ENCODE data around the gene KIAA1328.

The KIAA1328 gene

DNA sequence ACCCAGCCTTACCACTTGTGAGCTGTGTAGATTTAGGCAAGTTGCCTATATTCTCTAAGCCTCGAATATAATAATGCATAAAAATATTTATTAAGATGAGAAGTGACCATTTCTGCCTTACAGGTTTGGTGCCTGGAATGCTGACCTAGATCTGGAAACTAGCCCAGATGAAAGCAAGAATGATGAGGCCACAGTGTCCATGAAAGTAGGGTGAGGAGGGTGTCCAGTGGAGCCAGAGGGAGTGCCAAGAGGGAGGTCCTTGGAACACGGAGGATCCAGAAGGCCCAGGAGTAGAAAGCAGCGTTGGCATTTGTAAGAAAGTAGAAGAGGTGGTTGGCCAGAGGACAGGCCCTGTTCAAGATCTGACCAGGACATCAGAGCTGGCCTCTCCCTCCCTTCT is 402.3 kb downstream of the KIAA1328 start:
- TF ChIP-seq CTCF (conservative IDR thresholded peaks at IDR 0.05; ENCODE audit: low read length): no peak
- DNase-seq (ENCODE audit: low read depth): no peak
- H3K4me3 ChIP-seq (ENCODE audit: low read length): no peak overlapping the region

DNA sequence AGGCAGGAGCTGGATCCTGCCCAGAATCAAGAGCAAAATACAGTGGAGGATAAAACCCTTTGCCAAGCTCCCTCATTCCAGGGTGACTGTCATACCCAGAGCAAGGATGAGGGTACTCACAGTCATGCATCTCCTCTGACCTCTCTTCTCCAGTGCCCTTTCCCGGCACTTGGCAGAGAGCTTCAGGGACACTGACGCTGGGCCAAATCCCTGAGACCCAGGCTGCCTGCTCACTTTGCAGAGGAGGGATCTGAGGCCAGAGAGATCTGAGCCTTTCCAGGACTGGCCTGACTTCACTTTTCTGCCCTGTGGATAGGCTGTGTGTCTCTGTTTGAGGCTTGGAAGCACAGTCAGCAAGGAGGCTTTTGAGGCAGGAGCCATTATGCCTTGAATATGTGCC is 406.7 kb downstream of the KIAA1328 start:
- TF ChIP-seq CTCF (conservative IDR thresholded peaks at IDR 0.05; ENCODE audit: low read length): no peak
- H3K4me3 ChIP-seq (ENCODE audit: low read length): no peak overlapping the region

DNA sequence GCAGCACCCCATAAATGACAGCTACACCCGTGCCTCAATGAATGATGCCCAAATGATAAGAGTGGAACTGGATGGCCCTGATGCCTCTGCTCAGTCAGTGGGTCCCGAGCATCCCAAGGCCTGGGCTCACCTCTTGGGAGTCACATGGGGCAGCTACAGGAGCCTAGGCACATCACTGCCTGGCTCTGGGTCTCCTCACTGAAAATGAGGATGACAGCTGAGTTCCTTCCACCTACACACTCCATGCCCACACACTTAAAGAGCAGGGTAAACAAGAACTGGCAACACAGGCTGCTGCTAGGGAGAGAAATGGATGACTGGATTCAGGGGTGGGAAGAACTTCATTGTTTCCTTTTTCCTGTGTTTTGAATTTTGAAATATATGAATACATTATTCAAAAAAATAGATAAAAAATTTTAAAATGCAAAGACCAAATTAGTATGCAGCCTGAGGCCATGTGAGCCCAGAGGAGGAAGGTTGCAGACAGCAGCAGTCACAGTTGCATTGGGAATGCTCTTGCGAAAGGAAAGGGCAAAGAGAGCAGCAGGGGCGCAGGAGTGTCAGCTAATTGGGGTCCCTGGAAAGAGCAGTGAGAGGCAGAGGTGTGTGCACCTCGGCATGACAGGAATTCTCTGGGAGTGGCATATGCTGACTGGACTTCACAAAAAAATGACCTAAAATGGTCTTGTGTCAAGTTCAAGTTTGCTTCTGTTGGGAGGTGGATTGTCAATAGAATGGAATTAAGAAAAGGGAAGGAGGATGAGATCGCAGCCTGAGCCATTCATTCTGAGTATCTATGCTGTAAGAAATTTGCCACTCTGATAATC is 409.6 kb downstream of the KIAA1328 start:
- no peak for DNase-seq (ENCODE audit: low read depth)
- TF ChIP-seq CTCF (conservative IDR thresholded peaks at IDR 0.05; ENCODE audit: low read length): no peak
- H3K4me3 ChIP-seq (ENCODE audit: low read length): no peak overlapping the region

More for the DNA sequence above, 406.7 kb downstream of the KIAA1328 start:
- no peak for DNase-seq (ENCODE audit: low read depth)

DNA sequence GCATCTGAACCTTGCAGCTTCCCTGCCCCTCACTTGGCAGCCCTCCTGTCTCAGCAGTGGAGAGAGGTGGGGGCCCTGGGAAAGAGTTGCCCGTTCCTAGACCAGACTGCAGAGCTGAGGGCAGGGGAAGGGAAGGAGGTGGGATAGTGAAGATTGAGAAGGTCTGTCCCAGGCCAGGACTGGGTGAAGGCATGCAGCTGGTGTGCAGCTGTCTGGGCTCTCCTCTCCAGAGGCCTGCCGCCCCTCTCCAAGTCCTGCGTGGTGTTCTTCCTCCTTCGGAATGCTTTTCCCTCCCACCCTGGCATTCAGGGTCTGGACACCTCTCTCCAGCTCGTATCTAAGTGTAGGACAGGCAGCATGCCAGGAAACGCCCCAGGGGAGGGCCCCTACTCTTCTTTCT is 413.2 kb downstream of the KIAA1328 start:
- TF ChIP-seq CTCF (conservative IDR thresholded peaks at IDR 0.05; ENCODE audit: low read length): no peak
- DNase-seq (ENCODE audit: low read depth): no peak
- H3K4me3 ChIP-seq (ENCODE audit: low read length): no peak overlapping the region

DNA sequence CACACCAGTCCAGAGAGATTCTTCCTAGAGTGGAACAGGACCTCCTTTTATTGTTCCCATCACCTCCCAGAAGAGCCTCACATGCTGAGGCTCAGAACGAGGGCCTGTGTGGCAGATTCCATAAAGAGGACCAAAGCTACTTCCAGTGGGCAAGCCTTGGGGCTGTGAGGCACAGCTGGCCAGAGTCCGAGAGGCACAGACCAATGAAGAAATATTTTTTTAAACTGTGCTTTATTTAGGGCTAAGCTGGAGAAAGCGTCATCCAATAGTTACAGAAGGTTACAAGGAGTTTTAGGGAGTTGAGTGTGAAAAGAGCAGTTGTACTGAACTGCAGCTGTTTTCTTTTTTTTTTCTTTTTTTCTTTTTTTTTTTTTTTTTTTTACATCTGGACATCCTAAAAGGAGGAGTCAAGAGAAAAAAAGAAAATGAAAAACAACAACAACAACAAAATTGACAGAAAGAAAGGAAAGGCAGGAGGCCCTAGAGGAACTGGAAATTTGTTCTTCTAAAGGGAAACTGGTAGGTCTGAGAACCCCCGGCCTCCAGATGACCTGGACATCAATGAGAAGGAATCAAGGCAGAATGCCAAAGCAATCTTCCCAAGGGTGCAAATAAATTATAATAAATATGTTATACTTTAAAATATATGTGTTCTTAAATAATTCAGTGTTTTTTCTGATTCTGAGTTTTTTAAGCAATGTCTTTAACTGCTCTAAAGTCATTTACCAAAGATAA is 414.1 kb downstream of the KIAA1328 start:
- no peak for TF ChIP-seq CTCF (conservative IDR thresholded peaks at IDR 0.05; ENCODE audit: low read length)
- H3K4me3 ChIP-seq (ENCODE audit: low read length): no peak overlapping the region
- no peak for DNase-seq (ENCODE audit: low read depth)

DNA sequence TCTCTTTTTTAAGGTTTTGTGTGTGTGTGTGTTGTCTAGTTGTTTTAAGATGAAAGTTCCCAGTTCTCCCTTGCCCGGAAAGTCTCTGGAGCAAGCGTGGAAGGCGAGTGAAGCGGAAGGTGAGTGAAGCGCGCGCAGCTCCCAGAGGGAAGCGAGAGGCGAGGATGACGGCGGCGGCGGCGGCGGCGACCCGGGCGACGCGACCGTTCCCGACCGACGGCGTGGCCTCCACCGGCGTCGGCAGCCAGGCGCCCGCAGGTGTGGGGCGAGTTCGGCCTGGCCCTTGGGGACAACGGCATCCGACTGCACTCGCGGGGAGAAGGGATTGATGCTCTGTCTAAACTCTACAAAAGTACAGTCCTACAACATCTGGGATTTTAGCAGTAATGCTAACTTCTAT is 414.8 kb downstream of the KIAA1328 start:
- DNase-seq (ENCODE audit: low read depth): no peak
- no peak for TF ChIP-seq CTCF (conservative IDR thresholded peaks at IDR 0.05; ENCODE audit: low read length)
- H3K4me3 ChIP-seq (ENCODE audit: low read length): no peak overlapping the region

DNA sequence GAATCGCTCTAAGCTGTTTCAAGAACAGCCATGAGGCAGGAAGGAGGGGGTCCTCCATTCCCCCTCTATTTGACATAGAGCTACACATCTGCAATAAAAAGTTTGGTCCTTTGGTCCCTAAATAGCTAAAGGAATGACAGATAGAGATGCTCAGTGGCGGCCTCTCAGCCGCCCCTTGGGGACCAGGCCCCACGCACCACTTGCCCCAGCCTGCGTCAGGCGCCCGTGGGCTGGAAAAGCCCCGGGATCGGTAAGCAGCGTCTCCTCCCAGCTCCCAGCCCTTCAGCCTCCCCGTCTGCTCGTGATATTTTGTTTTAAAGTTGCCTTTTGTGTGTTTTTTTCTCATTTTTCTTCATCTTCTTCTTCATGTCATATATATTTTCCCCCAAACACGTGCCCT is 415.7 kb downstream of the KIAA1328 start:
- no peak for DNase-seq (ENCODE audit: low read depth)
- H3K4me3 ChIP-seq (ENCODE audit: low read length): no peak overlapping the region
- TF ChIP-seq CTCF (conservative IDR thresholded peaks at IDR 0.05; ENCODE audit: low read length): no peak

Data from AG10803 (cell line).